Activated CD4-positive, alpha-beta memory T cell treated with anti-CD3 and anti-CD28 coated beads for 36 hours (primary cell): ENCODE data around the gene CCR5. TPM values are rescaled to one million over a fixed set of nuclear protein-coding genes. Genes with fewer than 3 reads are reported as not detected.

Source experiments
- CTCF ChIA-PET: fragments of 350-600 bp; sonication (Branson Sonifier 250); formaldehyde crosslinking; loops from one replicate; lab custom pipeline; 2021; ENCODE audit warnings: antibody characterized with exemption, inconsistent platforms; lab: Charles Lee
- POLR2A ChIA-PET: fragments of 350-600 bp; sonication (Branson Sonifier 250); formaldehyde crosslinking; loops from one replicate; lab custom pipeline; 2021; ENCODE audit warnings: antibody characterized with exemption; lab: Charles Lee
- DNase-seq: peaks from one replicate; pipeline ENCODE4 v3.0.0-alpha.2; 2020
- H3K27ac Mint-ChIP-seq: one replicate; pipeline ENCODE4 v1.8.0; 2021; ENCODE audit warnings: mixed read lengths
- H3K27me3 Mint-ChIP-seq: one replicate; pipeline ENCODE4 v1.8.0; 2021; ENCODE audit warnings: mixed read lengths
- H3K36me3 Mint-ChIP-seq: one replicate; pipeline ENCODE4 v1.8.0; 2021; ENCODE audit warnings: mixed read lengths
- H3K4me1 Mint-ChIP-seq: one replicate; pipeline ENCODE4 v1.8.0; 2021; ENCODE audit warnings: low read depth, mixed read lengths
- H3K4me3 Mint-ChIP-seq: one replicate; pipeline ENCODE4 v1.8.0; 2021; ENCODE audit warnings: mild to moderate bottlenecking, mixed read lengths
- H3K9me3 Mint-ChIP-seq: one replicate; pipeline ENCODE4 v1.8.0; 2021; ENCODE audit warnings: mixed read lengths
- intact Hi-C: fragments of 100-400 bp; cut with micrococcal nuclease; formaldehyde crosslinking; loops from one replicate; pipeline ENCODE4 v1.15.1; 2023
- total RNA-seq, 2 experiments: library from RNA; stranded (reverse); gene quantifications; one replicate each; pipeline ENCODE4 v1.2.3, GENCODE V29; 2021

The CCR5 gene
- total RNA-seq, 2 experiments from 2014 or later = 2.0 to 2.1 TPM

DNA sequence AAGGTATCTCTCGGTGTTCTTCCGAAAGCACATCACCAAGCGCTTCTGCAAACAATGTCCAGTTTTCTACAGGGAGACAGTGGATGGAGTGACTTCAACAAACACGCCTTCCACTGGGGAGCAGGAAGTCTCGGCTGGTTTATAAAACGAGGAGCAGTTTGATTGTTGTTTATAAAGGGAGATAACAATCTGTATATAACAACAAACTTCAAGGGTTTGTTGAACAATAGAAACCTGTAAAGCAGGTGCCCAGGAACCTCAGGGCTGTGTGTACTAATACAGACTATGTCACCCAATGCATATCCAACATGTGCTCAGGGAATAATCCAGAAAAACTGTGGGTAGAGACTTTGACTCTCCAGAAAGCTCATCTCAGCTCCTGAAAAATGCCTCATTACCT, 12.3 kb upstream of the CCR5 start:
- DNase-seq = no peak
- no peaks in the 10 kb centered on the region for H3K9me3 Mint-ChIP-seq
- no peak overlapping the region for H3K27ac Mint-ChIP-seq
- H3K4me3 Mint-ChIP-seq = no peak overlapping the region
- no peaks in the 10 kb centered on the region for H3K36me3 Mint-ChIP-seq
- ChIA-PET CTCF (interaction anchor here (4.8 kb wide), 1 partner anchor 12 kb away, joined by 52 read pairs; the partner anchor contains the start of gene CCR5), POLR2A (interaction anchor here (2.1 to 3.8 kb wide), 2 partner anchors 11 to 59 kb away, joined by 19 to 38 read pairs; partner anchors contain the start of gene CCR5)
- H3K27me3 Mint-ChIP-seq = peaks cover 21% of the 10 kb centered on the region
- intact Hi-C loops = no loop called here
- peaks cover 84% of the 10 kb centered on the region for H3K4me1 Mint-ChIP-seq

DNA sequence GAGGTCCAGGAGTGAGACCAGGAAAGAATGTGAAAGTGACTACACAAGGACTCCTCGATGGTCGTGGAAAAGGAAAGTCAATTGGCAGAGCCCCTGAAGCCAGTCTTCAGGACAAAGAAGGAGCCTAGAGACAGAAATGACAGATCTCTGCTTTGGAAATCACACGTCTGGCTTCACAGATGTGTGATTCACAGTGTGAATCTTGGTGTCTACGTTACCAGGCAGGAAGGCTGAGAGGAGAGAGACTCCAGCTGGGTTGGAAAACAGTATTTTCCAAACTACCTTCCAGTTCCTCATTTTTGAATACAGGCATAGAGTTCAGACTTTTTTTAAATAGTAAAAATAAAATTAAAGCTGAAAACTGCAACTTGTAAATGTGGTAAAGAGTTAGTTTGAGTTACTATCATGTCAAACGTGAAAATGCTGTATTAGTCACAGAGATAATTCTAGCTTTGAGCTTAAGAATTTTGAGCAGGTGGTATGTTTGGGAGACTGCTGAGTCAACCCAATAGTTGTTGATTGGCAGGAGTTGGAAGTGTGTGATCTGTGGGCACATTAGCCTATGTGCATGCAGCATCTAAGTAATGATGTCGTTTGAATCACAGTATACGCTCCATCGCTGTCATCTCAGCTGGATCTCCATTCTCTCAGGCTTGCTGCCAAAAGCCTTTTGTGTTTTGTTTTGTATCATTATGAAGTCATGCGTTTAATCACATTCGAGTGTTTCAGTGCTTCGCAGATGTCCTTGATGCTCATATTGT, 10.8 kb upstream of the CCR5 start:
- POLR2A ChIA-PET = interaction anchor here (0.6 to 3.8 kb wide), 11 partner anchors 10 to 98 kb away, joined by 3 to 38 read pairs (median 4); partner anchors contain the start of gene CCR5

GRCh38 chr3:46360907-46361306, 9.8 kb upstream of the CCR5 start:
- H3K27ac Mint-ChIP-seq = no peak overlapping the region
- peaks cover 61% of the 10 kb centered on the region for H3K4me1 Mint-ChIP-seq
- POLR2A ChIA-PET = interaction anchor here (1.1 to 3.8 kb wide), 4 partner anchors 9 to 99 kb away, joined by 3 to 38 read pairs (median 6); partner anchors contain the start of gene CCR5
- no peaks in the 10 kb centered on the region for H3K9me3 Mint-ChIP-seq
- H3K27me3 Mint-ChIP-seq = peaks cover 16% of the 10 kb centered on the region
- no peak overlapping the region for H3K4me3 Mint-ChIP-seq
- peak; percentile 33 for DNase-seq
- CTCF ChIA-PET = interaction anchor here (1.6 to 4.8 kb wide), 2 partner anchors 10 to 67 kb away, joined by 8 to 52 read pairs; partner anchors contain the start of gene CCR5
- intact Hi-C loops = loop anchor here (1.0 to 2.0 kb wide), 3 partner anchors 9 to 80 kb away; partner anchors contain the start of gene CCR5
- H3K36me3 Mint-ChIP-seq = no peaks in the 10 kb centered on the region

More for the DNA sequence above, 10.8 kb upstream of the CCR5 start:
- Mint-ChIP-seq H3K4me3 (peak overlapping the region; percentile 10), H3K4me1 (peaks cover 71% of the 10 kb centered on the region), H3K27ac (peak overlapping the region; percentile 60), H3K9me3 (no peaks in the 10 kb centered on the region), H3K36me3 (no peaks in the 10 kb centered on the region), H3K27me3 (peaks cover 20% of the 10 kb centered on the region)
- intact Hi-C loops = loop anchor here (1.0 to 2.0 kb wide), 3 partner anchors 10 to 79 kb away; partner anchors contain the start of gene CCR5
- CTCF ChIA-PET = interaction anchor here (0.6 to 4.8 kb wide), 9 partner anchors 11 to 281 kb away, joined by 3 to 52 read pairs (median 4); partner anchors contain the start of gene CCR5
- DNase-seq = peak; percentile 67

DNA sequence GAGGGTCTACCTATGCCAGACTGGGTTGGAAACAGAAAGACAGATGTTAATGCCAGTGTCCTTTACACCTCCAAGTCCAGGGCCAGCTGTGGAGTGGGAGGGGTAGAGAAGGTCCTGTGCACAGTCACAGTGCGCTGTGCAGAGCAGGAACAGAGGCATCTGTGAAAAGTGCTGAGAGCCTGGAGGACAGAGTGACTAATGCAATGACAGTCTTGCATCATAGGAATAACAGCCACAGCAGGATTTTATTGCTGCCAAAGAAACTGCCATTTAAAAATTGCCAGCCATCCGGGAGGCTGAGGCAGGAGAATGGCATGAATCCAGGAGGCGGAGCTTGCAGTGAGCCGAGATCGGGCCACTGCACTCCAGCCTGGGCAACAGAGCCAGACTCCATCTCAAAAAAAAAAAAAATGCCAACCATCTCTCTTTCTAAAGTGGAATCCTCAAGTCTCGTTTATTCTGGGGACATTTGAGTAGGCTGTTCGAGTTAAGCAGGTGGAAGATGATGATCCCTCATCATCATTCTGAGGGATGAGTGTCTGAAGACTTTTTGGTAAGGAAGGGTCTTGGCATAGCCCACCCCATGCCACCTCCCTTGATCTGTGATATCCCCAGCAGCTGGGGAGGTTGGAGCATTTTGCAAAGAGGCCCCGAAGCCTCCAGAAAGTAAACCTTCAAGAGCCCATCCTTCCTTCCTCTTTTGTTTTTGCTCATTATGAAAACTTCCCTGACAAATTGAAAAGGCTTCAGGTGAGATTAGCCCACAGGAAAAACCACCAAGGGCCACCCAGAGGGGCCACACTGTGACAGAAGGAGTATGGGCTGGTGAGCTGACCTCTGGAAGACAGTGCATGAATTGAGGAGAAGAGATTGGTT, 9.1 kb upstream of the CCR5 start:
- ChIA-PET CTCF (interaction anchor here (1.6 to 4.8 kb wide), 2 partner anchors 9 to 68 kb away, joined by 8 to 52 read pairs; partner anchors contain the start of gene CCR5), POLR2A (interaction anchor here (1.8 to 3.8 kb wide), 2 partner anchors 8 to 62 kb away, joined by 8 to 38 read pairs; partner anchors contain the start of gene CCR5)
- H3K27me3 Mint-ChIP-seq = peaks cover 15% of the 10 kb centered on the region
- H3K9me3 Mint-ChIP-seq = no peaks in the 10 kb centered on the region
- intact Hi-C loops = loop anchor here (2.0 kb wide), 2 partner anchors 63 to 81 kb away; no protein-coding TSS in a partner anchor
- peak; percentile 34 for DNase-seq
- H3K4me1 Mint-ChIP-seq = peaks cover 61% of the 10 kb centered on the region
- no peak overlapping the region for H3K4me3 Mint-ChIP-seq
- H3K27ac Mint-ChIP-seq = no peak overlapping the region
- no peaks in the 10 kb centered on the region for H3K36me3 Mint-ChIP-seq

DNA sequence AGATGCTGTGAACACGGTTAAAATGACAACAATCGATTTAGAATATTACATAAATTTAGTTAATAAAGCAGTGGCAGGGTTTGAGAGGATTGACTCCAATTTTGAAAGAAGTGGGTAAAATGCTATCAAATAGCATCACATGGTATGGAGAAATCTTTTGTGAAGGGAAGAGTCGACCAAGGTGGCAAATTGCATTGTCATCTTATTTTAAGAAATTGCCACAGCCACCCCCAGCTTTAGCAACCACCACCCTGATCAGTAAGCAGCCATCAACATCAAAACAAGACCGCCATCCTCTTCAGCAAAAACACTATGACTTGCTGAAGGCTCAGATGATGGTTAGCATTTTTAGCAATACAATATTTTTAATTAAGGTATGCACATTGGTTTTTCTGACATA, 5.7 kb upstream of the CCR5 start:
- Mint-ChIP-seq H3K36me3 (no peaks in the 10 kb centered on the region), H3K27ac (no peak overlapping the region), H3K4me1 (peaks cover 54% of the 10 kb centered on the region), H3K27me3 (peaks cover 15% of the 10 kb centered on the region), H3K4me3 (no peak overlapping the region), H3K9me3 (no peaks in the 10 kb centered on the region)
- ChIA-PET CTCF (interaction anchor here (1.2 to 1.5 kb wide), 2 partner anchors 13 to 89 kb away, joined by 4 to 8 read pairs; no protein-coding TSS in a partner anchor), POLR2A (no interaction called here)
- no peak for DNase-seq
- intact Hi-C loops = no loop called here

- H3K4me1 Mint-ChIP-seq = peaks cover 54% of the 10 kb centered on the region
These were observed 4.8 kb upstream of the CCR5 start for GRCh38 chr3:46365737-46366524.

DNA sequence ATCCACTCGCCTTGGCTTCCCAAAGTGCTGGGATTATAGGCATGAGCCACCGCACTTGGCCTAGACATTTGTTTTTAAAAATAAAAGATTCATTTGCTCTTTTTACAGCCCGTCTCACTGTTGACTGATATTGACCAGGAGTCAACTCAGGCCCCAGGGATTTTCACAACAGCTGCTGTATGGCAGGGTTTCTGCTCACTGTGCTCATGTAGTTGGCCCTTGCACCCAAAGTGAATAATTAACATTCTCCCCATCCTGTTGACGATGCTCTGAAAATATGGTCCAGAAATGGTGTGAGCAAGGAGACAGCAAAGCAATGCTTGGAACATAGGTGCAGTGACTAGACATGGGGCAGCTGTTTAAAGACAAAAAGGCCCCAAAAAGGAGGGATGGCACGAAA, 2.9 kb upstream of the CCR5 start:
- DNase-seq = no peak
- no peak overlapping the region for H3K4me3 Mint-ChIP-seq
- H3K4me1 Mint-ChIP-seq = peaks cover 55% of the 10 kb centered on the region
- POLR2A ChIA-PET = interaction anchor here (0.9 to 4.1 kb wide), 8 partner anchors 8 to 425 kb away, joined by 3 to 38 read pairs (median 20); partner anchors contain the start of genes CCR2 and CXCR6
- H3K36me3 Mint-ChIP-seq = no peaks in the 10 kb centered on the region
- CTCF ChIA-PET = interaction anchor here (0.5 to 6.7 kb wide), 30 partner anchors 7 to 429 kb away, joined by 3 to 131 read pairs (median 14); partner anchors contain the start of genes CCR1, CCR2 and CXCR6
- peaks cover 19% of the 10 kb centered on the region for H3K27me3 Mint-ChIP-seq
- H3K9me3 Mint-ChIP-seq = no peaks in the 10 kb centered on the region
- H3K27ac Mint-ChIP-seq = no peak overlapping the region
- intact Hi-C loops = loop anchor here (1.0 to 2.0 kb wide), 3 partner anchors 33 to 92 kb away; no protein-coding TSS in a partner anchor

More at GRCh38 chr3:46365737-46366524, 4.8 kb upstream of the CCR5 start:
- Mint-ChIP-seq H3K27ac (peak overlapping the region; percentile 5), H3K9me3 (no peaks in the 10 kb centered on the region), H3K27me3 (peaks cover 13% of the 10 kb centered on the region), H3K36me3 (no peaks in the 10 kb centered on the region), H3K4me3 (no peak overlapping the region)
- CTCF ChIA-PET = interaction anchor here (0.9 to 1.2 kb wide), 2 partner anchors 13 to 90 kb away, joined by 4 read pairs; no protein-coding TSS in a partner anchor
- intact Hi-C loops = no loop called here
- POLR2A ChIA-PET = interaction anchor here (0.9 to 1.3 kb wide), 2 partner anchors 67 to 72 kb away, joined by 4 to 5 read pairs; no protein-coding TSS in a partner anchor
- DNase-seq = no peak

DNA sequence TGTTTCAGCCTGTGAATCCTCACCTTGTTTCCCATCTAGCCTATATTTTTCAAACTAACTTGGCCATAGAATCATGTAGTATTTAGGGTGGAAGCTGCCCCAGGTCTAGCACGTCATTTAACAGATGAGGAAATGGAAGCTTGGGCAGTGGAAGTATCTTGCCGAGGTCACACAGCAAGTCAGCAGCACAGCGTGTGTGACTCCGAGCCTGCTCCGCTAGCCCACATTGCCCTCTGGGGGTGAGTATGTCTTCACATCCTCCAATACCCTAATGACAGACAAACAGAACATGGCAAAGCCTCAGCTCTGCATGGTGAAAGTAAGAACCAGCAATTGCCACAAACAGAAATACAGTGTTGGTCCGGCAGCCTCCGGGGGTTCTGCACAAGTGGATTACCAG, 2.2 kb upstream of the CCR5 start:
- CTCF ChIA-PET = interaction anchor here (0.5 to 6.7 kb wide), 39 partner anchors 8 to 1736 kb away, joined by 3 to 131 read pairs (median 9); partner anchors contain the start of genes CCR1, CCR2 and CXCR6
- Mint-ChIP-seq H3K36me3 (no peaks in the 10 kb centered on the region), H3K27ac (no peak overlapping the region), H3K4me1 (peaks cover 58% of the 10 kb centered on the region), H3K27me3 (peaks cover 24% of the 10 kb centered on the region), H3K9me3 (no peaks in the 10 kb centered on the region), H3K4me3 (no peak overlapping the region)
- intact Hi-C loops = loop anchor here (1.0 to 2.0 kb wide), 3 partner anchors 34 to 92 kb away; no protein-coding TSS in a partner anchor
- DNase-seq = peak; percentile 80
- POLR2A ChIA-PET = interaction anchor here (1.2 to 4.1 kb wide), 10 partner anchors 9 to 426 kb away, joined by 3 to 49 read pairs (median 20); partner anchors contain the start of genes CCR1, CCR2 and CXCR6

DNA sequence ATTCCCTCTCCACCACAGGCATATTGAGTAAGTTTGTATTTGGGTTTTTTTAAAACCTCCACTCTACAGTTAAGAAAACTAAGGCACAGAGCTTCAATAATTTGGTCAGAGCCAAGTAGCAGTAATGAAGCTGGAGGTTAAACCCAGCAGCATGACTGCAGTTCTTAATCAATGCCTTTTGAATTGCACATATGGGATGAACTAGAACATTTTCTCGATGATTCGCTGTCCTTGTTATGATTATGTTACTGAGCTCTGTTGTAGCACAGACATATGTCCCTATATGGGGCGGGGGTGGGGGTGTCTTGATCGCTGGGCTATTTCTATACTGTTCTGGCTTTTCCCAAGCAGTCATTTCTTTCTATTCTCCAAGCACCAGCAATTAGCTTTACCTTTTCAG, 1.6 kb upstream of the CCR5 start:
- Mint-ChIP-seq H3K4me3 (peak overlapping the region; percentile 3), H3K27me3 (peaks cover 23% of the 10 kb centered on the region), H3K4me1 (peaks cover 61% of the 10 kb centered on the region), H3K36me3 (no peaks in the 10 kb centered on the region), H3K27ac (peak overlapping the region; percentile 65), H3K9me3 (no peaks in the 10 kb centered on the region)
- intact Hi-C loops = loop anchor here (2.0 kb wide), 2 partner anchors 34 to 84 kb away; no protein-coding TSS in a partner anchor
- POLR2A ChIA-PET = interaction anchor here (0.7 to 4.1 kb wide), 21 partner anchors 9 to 426 kb away, joined by 3 to 49 read pairs (median 6); partner anchors contain the start of genes CCR1, CCR2, CCR5AS and CCRL2
- CTCF ChIA-PET = interaction anchor here (0.5 to 6.7 kb wide), 41 partner anchors 9 to 1737 kb away, joined by 3 to 131 read pairs (median 9); partner anchors contain the start of genes CCR1 and CCR2
- no peak for DNase-seq
